ENCODE measurements around the gene LMAN2L.

LMAN2L gene

GRCh38 chr2:96770442-96771202 is 30.8 kb upstream of the LMAN2L start:
- Histone ChIP-seq H3K4me2 (ENCODE audit: insufficient read depth, low read length) (no peak overlapping the region), H3K27ac (ENCODE audit: low read length) (no peak overlapping the region)

GRCh38 chr2:96769814-96770213 is 29.9 kb upstream of the LMAN2L start:
- no peaks in the 10 kb centered on the region for H4K20me1 ChIP-seq (ENCODE audit: insufficient read depth, low read length)
- no peak overlapping the region for H3K9ac ChIP-seq (ENCODE audit: low read depth, low read length)
- H3K27ac ChIP-seq (ENCODE audit: low read length) = no peak overlapping the region
- peaks cover 37% of the 10 kb centered on the region for H3K79me2 ChIP-seq (ENCODE audit: insufficient read depth, low read length)
- no peak for TF ChIP-seq EZH2 (IDR thresholded peaks at IDR 0.05; ENCODE audit: borderline replicate concordance, low read depth, low read length, severe bottlenecking)
- TF ChIP-seq, protein P1, sequence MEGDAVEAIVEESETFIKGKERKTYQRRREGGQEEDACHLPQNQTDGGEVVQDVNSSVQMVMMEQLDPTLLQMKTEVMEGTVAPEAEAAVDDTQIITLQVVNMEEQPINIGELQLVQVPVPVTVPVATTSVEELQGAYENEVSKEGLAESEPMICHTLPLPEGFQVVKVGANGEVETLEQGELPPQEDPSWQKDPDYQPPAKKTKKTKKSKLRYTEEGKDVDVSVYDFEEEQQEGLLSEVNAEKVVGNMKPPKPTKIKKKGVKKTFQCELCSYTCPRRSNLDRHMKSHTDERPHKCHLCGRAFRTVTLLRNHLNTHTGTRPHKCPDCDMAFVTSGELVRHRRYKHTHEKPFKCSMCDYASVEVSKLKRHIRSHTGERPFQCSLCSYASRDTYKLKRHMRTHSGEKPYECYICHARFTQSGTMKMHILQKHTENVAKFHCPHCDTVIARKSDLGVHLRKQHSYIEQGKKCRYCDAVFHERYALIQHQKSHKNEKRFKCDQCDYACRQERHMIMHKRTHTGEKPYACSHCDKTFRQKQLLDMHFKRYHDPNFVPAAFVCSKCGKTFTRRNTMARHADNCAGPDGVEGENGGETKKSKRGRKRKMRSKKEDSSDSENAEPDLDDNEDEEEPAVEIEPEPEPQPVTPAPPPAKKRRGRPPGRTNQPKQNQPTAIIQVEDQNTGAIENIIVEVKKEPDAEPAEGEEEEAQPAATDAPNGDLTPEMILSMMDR (IDR thresholded peaks at IDR 0.05; ENCODE audit: borderline replicate concordance, extremely low read depth, low read length, poor library complexity, severe bottlenecking) = no peak
- ATAC-seq (ENCODE audit: insufficient read depth, low read depth) (no peak), DNase-seq (no peak)
- peaks cover 14% of the 10 kb centered on the region; the same call in 1 of the 2 replicates for H3K36me3 ChIP-seq (ENCODE audit: insufficient read depth, low read length)
- no peaks in the 10 kb centered on the region for H3K27me3 ChIP-seq (ENCODE audit: insufficient read depth, low read length, poor library complexity)
- no peaks in the 10 kb centered on the region for H3K9me3 ChIP-seq (ENCODE audit: insufficient read depth, low read length, severe bottlenecking)
- H3K4me2 ChIP-seq (ENCODE audit: insufficient read depth, low read length) = no peak overlapping the region
- H3K4me1 ChIP-seq (ENCODE audit: insufficient read depth, low read length) = peaks cover 47% of the 10 kb centered on the region
- H3K4me3 ChIP-seq (ENCODE audit: low read depth in 1 of 2, low read length in 2 of 2) = no peak overlapping the region
- H2AFZ ChIP-seq (ENCODE audit: low read depth, low read length) = no peak overlapping the region

More at GRCh38 chr2:96770442-96771202, 30.8 kb upstream of the LMAN2L start:
- Histone ChIP-seq H3K4me1 (ENCODE audit: insufficient read depth, low read length) (peaks cover 42% of the 10 kb centered on the region), H4K20me1 (ENCODE audit: insufficient read depth, low read length) (no peaks in the 10 kb centered on the region), H3K4me3 (ENCODE audit: low read depth in 1 of 2, low read length in 2 of 2) (no peak overlapping the region), H2AFZ (ENCODE audit: low read depth, low read length) (no peak overlapping the region), H3K79me2 (ENCODE audit: insufficient read depth, low read length) (peaks cover 38% of the 10 kb centered on the region), H3K27me3 (ENCODE audit: insufficient read depth, low read length, poor library complexity) (no peaks in the 10 kb centered on the region), H3K9ac (ENCODE audit: low read depth, low read length) (no peak overlapping the region), H3K36me3 (ENCODE audit: insufficient read depth, low read length) (peaks cover 14% of the 10 kb centered on the region; the same call in 1 of the 2 replicates), H3K9me3 (ENCODE audit: insufficient read depth, low read length, severe bottlenecking) (no peaks in the 10 kb centered on the region)
- ATAC-seq (ENCODE audit: insufficient read depth, low read depth) (no peak), DNase-seq (no peak)
- TF ChIP-seq EZH2 (IDR thresholded peaks at IDR 0.05; ENCODE audit: borderline replicate concordance, low read depth, low read length, severe bottlenecking) = no peak
- TF ChIP-seq, protein P1 (IDR thresholded peaks at IDR 0.05; ENCODE audit: borderline replicate concordance, extremely low read depth, low read length, poor library complexity, severe bottlenecking) = no peak

- Histone ChIP-seq H3K79me2 (ENCODE audit: insufficient read depth, low read length) (peaks cover 46% of the 10 kb centered on the region), H3K27ac (ENCODE audit: low read length) (no peak overlapping the region), H3K9ac (ENCODE audit: low read depth, low read length) (no peak overlapping the region), H3K4me1 (ENCODE audit: insufficient read depth, low read length) (peaks cover 48% of the 10 kb centered on the region), H3K27me3 (ENCODE audit: insufficient read depth, low read length, poor library complexity) (no peaks in the 10 kb centered on the region), H3K4me3 (ENCODE audit: low read depth in 1 of 2, low read length in 2 of 2) (no peak overlapping the region), H2AFZ (ENCODE audit: low read depth, low read length) (no peak overlapping the region), H4K20me1 (ENCODE audit: insufficient read depth, low read length) (no peaks in the 10 kb centered on the region), H3K4me2 (ENCODE audit: insufficient read depth, low read length) (no peak overlapping the region), H3K9me3 (ENCODE audit: insufficient read depth, low read length, severe bottlenecking) (no peaks in the 10 kb centered on the region), H3K36me3 (ENCODE audit: insufficient read depth, low read length) (peaks cover 14% of the 10 kb centered on the region; the same call in 1 of the 2 replicates)
- TF ChIP-seq, protein P1 (IDR thresholded peaks at IDR 0.05; ENCODE audit: borderline replicate concordance, extremely low read depth, low read length, poor library complexity, severe bottlenecking) = no peak
- no peak for TF ChIP-seq EZH2 (IDR thresholded peaks at IDR 0.05; ENCODE audit: borderline replicate concordance, low read depth, low read length, severe bottlenecking)
- DNase-seq (no peak), ATAC-seq (ENCODE audit: insufficient read depth, low read depth) (no peak)
Measured at GRCh38 chr2:96768083-96768561, 28.3 kb upstream of the LMAN2L start.
